Mucosa of stomach (tissue), 1 donor: ENCODE measurements around the gene KLK5.
"Not testable (repeated sequence)": the region's sequence is repeated elsewhere in the genome, so short reads cannot be mapped to it uniquely, and the experiment has no call there.

Experiments
- H3K27me3 ChIP-seq: one replicate; pipeline ENCODE4 v1.7.0; 2013; ENCODE audit warnings: mild to moderate bottlenecking, low read length; ENCODE audit not compliant: control insufficient read depth, insufficient read depth
- H3K36me3 ChIP-seq: one replicate; pipeline ENCODE4 v1.7.0; 2013; ENCODE audit warnings: low read length; ENCODE audit not compliant: control insufficient read depth, insufficient read depth
- H3K4me1 ChIP-seq: one replicate; pipeline ENCODE4 v1.7.0; 2013; ENCODE audit warnings: mild to moderate bottlenecking, low read length; ENCODE audit not compliant: control insufficient read depth, insufficient read depth
- H3K4me3 ChIP-seq: one replicate; pipeline ENCODE4 v1.7.0; 2013; ENCODE audit warnings: low read length
- H3K9ac ChIP-seq: one replicate; pipeline ENCODE4 v1.7.0; 2013; ENCODE audit warnings: mild to moderate bottlenecking, low read length, moderate library complexity
- H3K9me3 ChIP-seq: one replicate; pipeline ENCODE4 v1.7.0; 2013; ENCODE audit warnings: mild to moderate bottlenecking, low read length, moderate library complexity; ENCODE audit not compliant: control insufficient read depth
- donor health status: Pancreatic carcinoma.

The KLK5 gene

GRCh38 chr19:50952910-50953309, at the start of gene KLK5:
KLK5 (minus strand) TSS chr19:50953038; CDS start chr19:50952657, 381 bp downstream.
- H3K9me3 ChIP-seq, result no peaks in the 10 kb centered on the region
- H3K27me3 ChIP-seq, result peaks cover 9% of the 10 kb centered on the region
- H3K36me3 ChIP-seq, result no peaks in the 10 kb centered on the region
- no peaks in the 10 kb centered on the region for H3K4me1 ChIP-seq
- H3K4me3 ChIP-seq, result no peak within 1 kb of the TSS
- no peak within 1 kb of the TSS for H3K9ac ChIP-seq

GRCh38 chr19:51002089-51002532, 49.3 kb upstream of the KLK5 start:
- Histone ChIP-seq H3K9me3 (no peaks in the 10 kb centered on the region), H3K36me3 (no peaks in the 10 kb centered on the region), H3K9ac (no peak overlapping the region), H3K4me1 (peaks cover 6% of the 10 kb centered on the region), H3K27me3 (peaks cover 29% of the 10 kb centered on the region), H3K4me3 (no peak overlapping the region)

GRCh38 chr19:51001515-51001914, 48.7 kb upstream of the KLK5 start, which contains the start of gene KLK8:
KLK8 (minus strand) TSS chr19:51001604; CDS start chr19:51001167, 437 bp downstream.
- Histone ChIP-seq H3K4me3 (no peak within 1 kb of the TSS), H3K9me3 (no peaks in the 10 kb centered on the region), H3K27me3 (peaks cover 29% of the 10 kb centered on the region), H3K4me1 (peaks cover 6% of the 10 kb centered on the region), H3K36me3 (no peaks in the 10 kb centered on the region), H3K9ac (no peak within 1 kb of the TSS)

- Histone ChIP-seq H3K9me3 (no peaks in the 10 kb centered on the region), H3K4me1 (peaks cover 6% of the 10 kb centered on the region), H3K9ac (no peak overlapping the region), H3K36me3 (no peaks in the 10 kb centered on the region), H3K4me3 (no peak overlapping the region), H3K27me3 (peaks cover 33% of the 10 kb centered on the region)
Measured at GRCh38 chr19:51000981-51001380, 48.1 kb upstream of the KLK5 start.

- Histone ChIP-seq H3K9me3 (no peaks in the 10 kb centered on the region), H3K36me3 (no peaks in the 10 kb centered on the region), H3K4me3 (no peak overlapping the region), H3K4me1 (peaks cover 6% of the 10 kb centered on the region), H3K27me3 (peaks cover 33% of the 10 kb centered on the region), H3K9ac (no peak overlapping the region)
Measured at GRCh38 chr19:51000426-51000825, 47.6 kb upstream of the KLK5 start.

GRCh38 chr19:50998686-50999085, 45.8 kb upstream of the KLK5 start:
- Histone ChIP-seq H3K36me3 (no peaks in the 10 kb centered on the region), H3K4me1 (peaks cover 6% of the 10 kb centered on the region), H3K9me3 (no peaks in the 10 kb centered on the region), H3K4me3 (no peak overlapping the region), H3K27me3 (peaks cover 33% of the 10 kb centered on the region), H3K9ac (no peak overlapping the region)

GRCh38 chr19:50998061-50998460, 45.2 kb upstream of the KLK5 start:
- H3K4me1 ChIP-seq, result peaks cover 6% of the 10 kb centered on the region
- H3K9me3 ChIP-seq, result no peaks in the 10 kb centered on the region
- peaks cover 33% of the 10 kb centered on the region for H3K27me3 ChIP-seq
- no peaks in the 10 kb centered on the region for H3K36me3 ChIP-seq
- no peak overlapping the region for H3K9ac ChIP-seq
- no peak overlapping the region for H3K4me3 ChIP-seq

GRCh38 chr19:50994129-50994528, 41.3 kb upstream of the KLK5 start:
- H3K9ac ChIP-seq, result no peak overlapping the region
- H3K9me3 ChIP-seq, result no peaks in the 10 kb centered on the region
- H3K4me3 ChIP-seq, result no peak overlapping the region
- H3K36me3 ChIP-seq, result no peaks in the 10 kb centered on the region
- H3K4me1 ChIP-seq, result peaks cover 3% of the 10 kb centered on the region
- H3K27me3 ChIP-seq, result peaks cover 4% of the 10 kb centered on the region

- Histone ChIP-seq H3K27me3 (peaks cover 4% of the 10 kb centered on the region), H3K4me1 (peaks cover 3% of the 10 kb centered on the region), H3K9ac (no peak overlapping the region), H3K4me3 (no peak overlapping the region), H3K9me3 (no peaks in the 10 kb centered on the region), H3K36me3 (no peaks in the 10 kb centered on the region)
Measured at GRCh38 chr19:50992666-50993035, 39.8 kb upstream of the KLK5 start.

GRCh38 chr19:50984416-50984815, 31.6 kb upstream of the KLK5 start:
- not testable (repeated sequence) for H3K4me1 ChIP-seq, H3K36me3 ChIP-seq, H3K4me3 ChIP-seq, H3K9ac ChIP-seq, H3K9me3 ChIP-seq
- H3K27me3 ChIP-seq, result peaks cover 18% of the 10 kb centered on the region

- Histone ChIP-seq H3K36me3 (no peaks in the 10 kb centered on the region), H3K4me3 (no peak within 1 kb of the TSS), H3K27me3 (peaks cover 18% of the 10 kb centered on the region), H3K9ac (no peak within 1 kb of the TSS), H3K4me1 (peaks cover 6% of the 10 kb centered on the region), H3K9me3 (no peaks in the 10 kb centered on the region)
Measured at GRCh38 chr19:50983625-50984292, 30.9 kb upstream of the KLK5 start, which contains the start of gene KLK7. KLK7 (minus strand) TSS chr19:50983917; CDS start chr19:50982399, 1,518 bp downstream.

- Histone ChIP-seq H3K4me1 (peaks cover 6% of the 10 kb centered on the region), H3K9me3 (no peaks in the 10 kb centered on the region), H3K4me3 (no peak overlapping the region), H3K36me3 (no peaks in the 10 kb centered on the region), H3K27me3 (peaks cover 18% of the 10 kb centered on the region), H3K9ac (no peak overlapping the region)
Measured at GRCh38 chr19:50982186-50982585, 29.3 kb upstream of the KLK5 start.
